Small intestine (tissue), 7 donors: ENCODE data around the gene PWWP2B. TPM values are rescaled to one million over a fixed set of nuclear protein-coding genes. Genes with fewer than 3 reads are reported as not detected.

Experiments used
- DNase-seq, 2 donors: peaks; one replicate each; pipeline versions ENCODE4 v3.0.0 to v3.0.0-alpha.2; 2013
- FAIRE-seq: peaks from 2 replicates; lab custom pipeline; 2012; peaks lifted over from hg19 to GRCh38; lab: Jason Lieb, UNC
- H3K27ac ChIP-seq, 3 donors: one replicate each; pipeline ENCODE4 v1.5.1; 2013; ENCODE audit warnings: low read length in 2 of 3, mild to moderate bottlenecking in 2 of 3, control low read depth in 1 of 3, inconsistent platforms in 1 of 3, low read depth in 1 of 3, moderate library complexity in 1 of 3
- H3K27me3 ChIP-seq, 3 donors: one replicate each; pipeline ENCODE4 v1.6.1; 2013; ENCODE audit warnings: low read length in 3 of 3, inconsistent platforms in 1 of 3; ENCODE audit not compliant: control insufficient read depth in 3 of 3, insufficient read depth in 3 of 3
- H3K36me3 ChIP-seq, 3 donors: one replicate each; pipeline ENCODE4 v1.6.1; 2013; ENCODE audit warnings: low read length in 3 of 3, inconsistent platforms in 1 of 3, low read depth in 1 of 3, mild to moderate bottlenecking in 1 of 3, moderate library complexity in 1 of 3; ENCODE audit not compliant: control insufficient read depth in 3 of 3, insufficient read depth in 2 of 3
- H3K4me1 ChIP-seq, 3 donors: one replicate each; pipeline ENCODE4 v1.6.1; 2013; ENCODE audit warnings: low read length in 2 of 3, inconsistent platforms in 1 of 3, low read depth in 1 of 3, mild to moderate bottlenecking in 1 of 3, moderate library complexity in 1 of 3; ENCODE audit not compliant: control insufficient read depth in 3 of 3, insufficient read depth in 2 of 3
- H3K4me3 ChIP-seq, 3 donors: one replicate each; pipeline ENCODE4 v1.5.1; 2013; ENCODE audit warnings: low read length in 3 of 3, control low read depth in 1 of 3, inconsistent platforms in 1 of 3, low read depth in 1 of 3, mild to moderate bottlenecking in 1 of 3, moderate library complexity in 1 of 3
- H3K9me3 ChIP-seq, 2 donors: one replicate each; pipeline ENCODE4 v1.6.1; 2013; ENCODE audit warnings: low read depth in 1 of 2, low read length in 1 of 2; ENCODE audit not compliant: control insufficient read depth in 2 of 2, insufficient read depth in 1 of 2
- WGBS, 3 donors: extraction: QIAGEN DNeasy Blood & Tissue Kit; methylation state at CpG; one replicate each; pipeline ENCODE4 v1.1.7; 2013; 5-methylcytosine and 5-hydroxymethylcytosine counted together
- polyA plus RNA-seq, 4 donors: library from polyadenylated mRNA; stranded (reverse) in 3 of 4; unstranded in 1 of 4; fragments of 200-250 nt in 3 of 4; fragments of 120-200 nt in 1 of 4; gene quantifications; one replicate each; pipeline versions ENCODE4 v1.2.1 to v1.2.3, GENCODE V29; 2013
- donor health status: healthy with polysubstance abuse.
- donor health status: control.
- donor health status: control.
- donor health status: Bipolar disorder and iron deficiency.
- donor health status: healthy.

Gene PWWP2B
- polyA plus RNA-seq, 4 donors: 7.0 to 34.6 (median 11.9) TPM

- H3K4me1 ChIP-seq: peaks cover 3 to 54% (median 26%) of the 10 kb centered on the region in 3 donors
- WGBS, 3 donors: 50 to 63% (median 59%) methylated on average over 21 to 22 of the region's 22 CpGs
- H3K27ac ChIP-seq: peak overlapping the region; percentile 33 to 86 (median 58)
- H3K4me3 ChIP-seq: no peak overlapping the region
- H3K27me3 ChIP-seq: no peaks in the 10 kb centered on the region
- DNase-seq (peak in 1 of 2 donors; percentile 64), FAIRE-seq (no peak)
- H3K9me3 ChIP-seq: no peaks in the 10 kb centered on the region
- H3K36me3 ChIP-seq: no peaks in the 10 kb centered on the region
These were observed 67.5 kb downstream of the PWWP2B start for GRCh38 chr10:132464256-132465192.

- Histone ChIP-seq H3K27ac (peak overlapping the region in 2 of 3 donors; percentile 58 to 86), H3K36me3 (no peaks in the 10 kb centered on the region), H3K9me3 (no peaks in the 10 kb centered on the region), H3K27me3 (no peaks in the 10 kb centered on the region), H3K4me3 (no peak overlapping the region), H3K4me1 (peaks cover 3 to 46% (median 19%) of the 10 kb centered on the region in 3 donors)
- DNase-seq: peak; percentile 46 to 79
- WGBS, 3 donors: 79 to 86% (median 83%) methylated on average over 31 to 35 of the region's 35 CpGs
- no peak for FAIRE-seq
These were observed 68.3 kb downstream of the PWWP2B start for GRCh38 chr10:132465193-132465888.

- Histone ChIP-seq H3K4me3 (no peak overlapping the region), H3K36me3 (no peaks in the 10 kb centered on the region), H3K9me3 (no peaks in the 10 kb centered on the region), H3K4me1 (peaks cover 3 to 46% (median 16%) of the 10 kb centered on the region in 3 donors), H3K27me3 (no peaks in the 10 kb centered on the region), H3K27ac (no peak overlapping the region)
- DNase-seq (no peak), FAIRE-seq (no peak)
- 80 to 88% (median 84%) methylated on average over 18 to 20 of the region's 20 CpGs for WGBS, 3 donors
These were observed 69.0 kb downstream of the PWWP2B start for GRCh38 chr10:132465889-132466519.

- H3K27ac ChIP-seq: peak overlapping the region in 2 of 3 donors; percentile 21 to 51
- H3K4me3 ChIP-seq: no peak overlapping the region
- no peaks in the 10 kb centered on the region for H3K27me3 ChIP-seq
- 79 to 86% (median 84%) methylated on average over 29 of the region's 29 CpGs for WGBS, 3 donors
- DNase-seq: no peak
- H3K36me3 ChIP-seq: no peaks in the 10 kb centered on the region
- no peak for FAIRE-seq
- peaks cover 0 to 6% of the 10 kb centered on the region in 2 donors for H3K9me3 ChIP-seq
- H3K4me1 ChIP-seq: peaks cover 3 to 41% (median 16%) of the 10 kb centered on the region in 3 donors
These were observed 69.8 kb downstream of the PWWP2B start for GRCh38 chr10:132466520-132467463.

Other genes starting within 250 kb of the PWWP2B start
- gene DPYSL4, start 210.3 kb upstream of the PWWP2B start, polyA plus RNA-seq: 1 to 10 TPM in 2 of 4 donors, not detected in 2; 1.0 to 1.2 TPM
- gene STK32C, start 89.2 kb upstream of the PWWP2B start, polyA plus RNA-seq: 10 to 100 TPM in 1 of 4 donors, 1 to 10 TPM in 3; 3.4 to 12.0 (median 7.0) TPM
- gene LRRC27, start 65.0 kb upstream of the PWWP2B start, polyA plus RNA-seq: 10 to 100 TPM in 2 of 4 donors, 1 to 10 TPM in 2; 4.7 to 14.1 (median 8.8) TPM
- gene INPP5A, start 140.6 kb downstream of the PWWP2B start, polyA plus RNA-seq: 10 to 100 TPM; 21.1 to 25.0 (median 22.8) TPM